Activated CD8-positive, alpha-beta T cell treated with anti-CD3 and anti-CD28 coated beads for 36 hours (primary cell): ENCODE measurements around the gene ERP44. TPM values are rescaled to one million over a fixed set of nuclear protein-coding genes. Genes with fewer than 3 reads are reported as not detected.

ENCODE experiments used
- ATAC-seq: fragments of 200-7000 bp; cut with Tn5 transposase; one replicate; pipeline ENCODE4 v1.10.0; 2021; ENCODE audit warnings: mild to moderate bottlenecking, moderate library complexity
- CTCF ChIA-PET: fragments of 350-600 bp; sonication (Branson Sonifier 250); formaldehyde crosslinking; loops from one replicate; lab custom pipeline; 2021; ENCODE audit warnings: antibody characterized with exemption; lab: Charles Lee
- POLR2A ChIA-PET: fragments of 350-600 bp; sonication (Branson Sonifier 250); formaldehyde crosslinking; loops from one replicate; lab custom pipeline; 2021; ENCODE audit warnings: antibody characterized with exemption; lab: Charles Lee
- DNase-seq: peaks from one replicate; pipeline ENCODE4 v3.0.0-alpha.2; 2020
- H3K27ac Mint-ChIP-seq: one replicate; pipeline ENCODE4 v1.8.0; 2021; ENCODE audit warnings: mild to moderate bottlenecking, mixed read lengths
- H3K27me3 Mint-ChIP-seq: one replicate; pipeline ENCODE4 v1.8.0; 2021; ENCODE audit warnings: mixed read lengths
- H3K36me3 Mint-ChIP-seq: one replicate; pipeline ENCODE4 v1.8.0; 2021; ENCODE audit warnings: low read depth, mixed read lengths
- H3K4me1 Mint-ChIP-seq: one replicate; pipeline ENCODE4 v1.8.0; 2021; ENCODE audit warnings: low read depth, mixed read lengths
- H3K4me3 Mint-ChIP-seq: one replicate; pipeline ENCODE4 v1.8.0; 2021; ENCODE audit warnings: mild to moderate bottlenecking, moderate library complexity, mixed read lengths
- H3K9me3 Mint-ChIP-seq: one replicate; pipeline ENCODE4 v1.8.0; 2021; ENCODE audit warnings: mixed read lengths
- intact Hi-C: fragments of 100-400 bp; cut with micrococcal nuclease; formaldehyde crosslinking; loops from one replicate; pipeline ENCODE4 v1.10.0; 2022
- total RNA-seq, 2 experiments: library from RNA; stranded (reverse); gene quantifications; one replicate each; pipeline ENCODE4 v1.2.3, GENCODE V29; 2021
- TF ChIP-seq, protein P1 (sequence below): fragments of 200-600 bp; IDR thresholded peaks from one replicate; pipeline ENCODE4 v1.8.0; 2022; ENCODE audit warnings: antibody characterized with exemption, mild to moderate bottlenecking

Gene ERP44
- total RNA-seq, 2 experiments from 2014 or later: 10.2 to 11.1 TPM

DNA sequence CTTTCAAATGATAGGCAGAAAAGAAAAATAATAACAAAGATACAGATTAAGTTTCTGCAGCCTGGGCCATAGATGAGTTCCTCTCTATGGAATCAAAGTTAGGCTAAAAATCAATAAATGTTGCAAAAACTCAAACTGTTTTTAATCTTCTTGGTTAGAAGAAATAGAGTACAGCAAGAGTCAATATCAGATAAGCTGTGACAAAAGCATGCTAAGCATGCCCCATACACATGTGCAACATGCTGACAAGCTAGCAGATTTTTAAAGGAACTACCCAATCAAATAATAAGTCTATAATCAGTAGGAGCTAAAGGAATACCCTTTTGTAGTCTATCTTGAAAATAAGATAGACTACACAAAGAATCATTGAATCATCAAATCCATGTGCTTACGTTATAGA lies 6.7 kb downstream of the ERP44 start:
- POLR2A ChIA-PET: no interaction called here
- ATAC-seq: no peak
- H3K9me3 Mint-ChIP-seq: no peaks in the 10 kb centered on the region
- TF ChIP-seq, protein P1, sequence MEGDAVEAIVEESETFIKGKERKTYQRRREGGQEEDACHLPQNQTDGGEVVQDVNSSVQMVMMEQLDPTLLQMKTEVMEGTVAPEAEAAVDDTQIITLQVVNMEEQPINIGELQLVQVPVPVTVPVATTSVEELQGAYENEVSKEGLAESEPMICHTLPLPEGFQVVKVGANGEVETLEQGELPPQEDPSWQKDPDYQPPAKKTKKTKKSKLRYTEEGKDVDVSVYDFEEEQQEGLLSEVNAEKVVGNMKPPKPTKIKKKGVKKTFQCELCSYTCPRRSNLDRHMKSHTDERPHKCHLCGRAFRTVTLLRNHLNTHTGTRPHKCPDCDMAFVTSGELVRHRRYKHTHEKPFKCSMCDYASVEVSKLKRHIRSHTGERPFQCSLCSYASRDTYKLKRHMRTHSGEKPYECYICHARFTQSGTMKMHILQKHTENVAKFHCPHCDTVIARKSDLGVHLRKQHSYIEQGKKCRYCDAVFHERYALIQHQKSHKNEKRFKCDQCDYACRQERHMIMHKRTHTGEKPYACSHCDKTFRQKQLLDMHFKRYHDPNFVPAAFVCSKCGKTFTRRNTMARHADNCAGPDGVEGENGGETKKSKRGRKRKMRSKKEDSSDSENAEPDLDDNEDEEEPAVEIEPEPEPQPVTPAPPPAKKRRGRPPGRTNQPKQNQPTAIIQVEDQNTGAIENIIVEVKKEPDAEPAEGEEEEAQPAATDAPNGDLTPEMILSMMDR: no peak
- CTCF ChIA-PET: no interaction called here
- DNase-seq: no peak
- no peak overlapping the region for H3K27ac Mint-ChIP-seq
- intact Hi-C loops: loop anchor here (10.0 kb wide), 1 partner anchor 123 kb away; no protein-coding TSS in a partner anchor
- no peaks in the 10 kb centered on the region for H3K27me3 Mint-ChIP-seq
- no peak overlapping the region for H3K4me3 Mint-ChIP-seq
- H3K36me3 Mint-ChIP-seq: no peaks in the 10 kb centered on the region
- H3K4me1 Mint-ChIP-seq: peaks cover 57% of the 10 kb centered on the region

DNA sequence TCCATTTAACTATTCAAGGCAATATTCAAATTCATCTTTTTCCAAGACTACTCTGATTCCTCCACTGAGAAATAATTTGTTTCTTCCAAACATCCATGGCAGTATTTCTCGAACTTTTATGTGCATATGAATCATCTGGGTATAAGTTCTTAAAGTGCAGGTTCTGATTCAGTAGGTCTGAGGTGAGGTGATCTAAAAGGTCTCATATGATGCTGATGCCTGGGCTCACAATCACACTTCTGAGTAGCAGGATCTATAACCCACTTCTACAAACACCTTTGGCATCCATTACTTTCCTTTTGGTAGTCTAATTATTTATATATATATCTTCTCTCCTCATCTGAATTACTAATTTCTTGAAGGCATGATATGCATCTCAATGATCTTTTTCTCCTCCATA lies 7.2 kb downstream of the ERP44 start:
- Mint-ChIP-seq H3K4me3 (no peak overlapping the region), H3K27me3 (no peaks in the 10 kb centered on the region), H3K4me1 (peaks cover 57% of the 10 kb centered on the region), H3K9me3 (no peaks in the 10 kb centered on the region), H3K36me3 (no peaks in the 10 kb centered on the region), H3K27ac (no peak overlapping the region)
- TF ChIP-seq, protein P1: no peak
- peak; percentile 41 for ATAC-seq
- CTCF ChIA-PET: no interaction called here
- no peak for DNase-seq
- POLR2A ChIA-PET: no interaction called here
- intact Hi-C loops: loop anchor here (10.0 kb wide), 1 partner anchor 123 kb away; no protein-coding TSS in a partner anchor

DNA sequence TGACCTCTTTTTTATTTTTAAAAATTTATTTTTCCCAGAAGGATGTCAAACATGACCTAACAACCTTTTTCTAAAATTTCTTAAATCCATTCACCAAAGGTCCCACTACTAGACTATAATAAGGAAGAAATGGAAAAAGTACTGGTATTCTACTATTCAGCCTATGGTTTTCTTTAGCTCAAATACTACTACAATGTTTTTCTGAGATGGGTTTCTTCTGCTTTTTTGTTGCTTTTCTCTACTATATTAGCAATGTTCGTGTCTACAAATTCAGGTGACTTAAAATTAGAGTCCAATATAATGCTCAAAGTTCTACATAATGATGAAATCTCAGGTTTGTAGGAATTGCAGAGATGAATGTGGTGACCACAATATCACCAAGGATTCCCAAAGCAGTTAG lies 7.9 kb downstream of the ERP44 start:
- Mint-ChIP-seq H3K27ac (no peak overlapping the region), H3K9me3 (no peaks in the 10 kb centered on the region), H3K36me3 (no peaks in the 10 kb centered on the region), H3K4me3 (no peak overlapping the region), H3K27me3 (no peaks in the 10 kb centered on the region), H3K4me1 (peaks cover 59% of the 10 kb centered on the region)
- TF ChIP-seq, protein P1: no peak
- ChIA-PET POLR2A (no interaction called here), CTCF (interaction anchor here (1.2 kb wide), 1 partner anchor 202 kb away, joined by 3 read pairs; no protein-coding TSS in a partner anchor)
- ATAC-seq (no peak), DNase-seq (no peak)
- intact Hi-C loops: loop anchor here (10.0 kb wide), 1 partner anchor 124 kb away; no protein-coding TSS in a partner anchor

DNA sequence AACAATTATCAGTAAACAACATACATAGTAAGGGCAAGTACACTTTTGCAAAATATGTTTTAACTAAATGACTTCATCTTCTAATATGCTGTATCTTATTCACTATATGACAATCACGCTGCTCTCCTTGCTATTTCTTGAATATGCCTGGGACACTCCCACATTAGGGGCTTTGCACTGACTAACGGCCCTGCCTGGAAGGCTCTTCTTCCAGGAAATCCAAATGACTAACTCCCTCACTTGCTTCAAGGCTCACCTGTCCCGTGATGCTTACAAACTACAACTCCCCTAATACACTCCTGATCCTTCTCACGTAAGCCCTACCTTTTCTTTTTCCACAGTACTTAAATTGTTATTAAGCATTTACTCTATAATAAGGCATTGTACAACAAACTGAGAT lies 10.6 kb downstream of the ERP44 start:
- Mint-ChIP-seq H3K27ac (peak overlapping the region; percentile 23), H3K27me3 (no peaks in the 10 kb centered on the region), H3K36me3 (no peaks in the 10 kb centered on the region), H3K9me3 (no peaks in the 10 kb centered on the region), H3K4me1 (peaks cover 72% of the 10 kb centered on the region), H3K4me3 (no peak overlapping the region)
- peak; percentile 9 for DNase-seq
- CTCF ChIA-PET: no interaction called here
- POLR2A ChIA-PET: no interaction called here
- TF ChIP-seq, protein P1: no peak
- intact Hi-C loops: no loop called here
- peak; percentile 24 for ATAC-seq

DNA sequence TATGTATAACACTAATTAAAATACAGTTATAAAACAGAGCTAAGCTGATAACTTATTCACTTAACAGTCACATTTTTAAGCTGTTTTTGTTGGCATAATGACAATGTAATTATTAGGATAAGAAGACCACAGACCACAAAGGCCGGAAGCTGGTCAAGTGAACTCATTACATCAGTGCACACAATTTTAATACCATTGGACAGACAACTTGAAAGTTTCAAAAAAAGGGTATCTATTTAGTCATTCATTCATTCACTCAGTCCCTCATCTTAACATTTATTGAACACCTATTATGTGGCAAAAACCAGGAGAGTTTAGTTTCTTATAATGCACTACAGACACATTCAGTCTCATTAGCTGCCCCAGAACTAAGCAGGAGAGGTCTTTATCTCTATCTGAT lies 11.6 kb downstream of the ERP44 start:
- Mint-ChIP-seq H3K4me1 (peaks cover 73% of the 10 kb centered on the region), H3K27ac (peak overlapping the region; percentile 56), H3K27me3 (no peaks in the 10 kb centered on the region), H3K4me3 (no peak overlapping the region), H3K9me3 (no peaks in the 10 kb centered on the region), H3K36me3 (no peaks in the 10 kb centered on the region)
- ChIA-PET POLR2A (no interaction called here), CTCF (interaction anchor here (1.2 kb wide), 1 partner anchor 172 kb away, joined by 3 read pairs; no protein-coding TSS in a partner anchor)
- intact Hi-C loops: no loop called here
- no peak for DNase-seq
- no peak for ATAC-seq
- TF ChIP-seq, protein P1: no peak
